Spleen (tissue), 11 donors: ENCODE measurements around the gene FERD3L. TPM values are rescaled to one million over a fixed set of nuclear protein-coding genes. Genes with fewer than 3 reads are reported as not detected.

Source experiments
- DNase-seq: peaks from one replicate; pipeline ENCODE4 v3.0.0-alpha.2; 2020
- H3K27ac ChIP-seq, 8 donors: fragments of 200-600 bp; sonication (generic) in 7 of 8; 1 replicate in 4 of 8; 2 replicates in 4 of 8; pipeline versions ENCODE4 v1.5.0 to v1.8.0; 2016 to 2021; ENCODE audit warnings: inconsistent platforms in 4 of 8, mild to moderate bottlenecking in 4 of 8, moderate library complexity in 1 of 8
- H3K27me3 ChIP-seq, 7 donors: fragments of 200-600 bp; sonication (generic) in 6 of 7; replicated peaks in 1 of 7; 1 replicate in 4 of 7; 2 replicates in 3 of 7; pipeline versions ENCODE4 v1.5.0 to v1.8.0; 2016 to 2021; ENCODE audit warnings: inconsistent platforms in 3 of 7, mild to moderate bottlenecking in 1 of 7
- H3K36me3 ChIP-seq, 6 donors: fragments of 200-600 bp; sonication (generic) in 5 of 6; 1 replicate in 4 of 6; 2 replicates in 2 of 6; pipeline versions ENCODE4 v1.5.0 to v1.8.0; 2016 to 2021; ENCODE audit warnings: inconsistent platforms in 2 of 6
- H3K4me1 ChIP-seq, 6 donors: fragments of 200-600 bp; sonication (generic) in 5 of 6; 1 replicate in 3 of 6; 2 replicates in 3 of 6; pipeline versions ENCODE4 v1.5.0 to v1.8.0; 2016 to 2021; ENCODE audit warnings: inconsistent platforms in 3 of 6
- H3K4me3 ChIP-seq, 8 donors: fragments of 200-600 bp; sonication (generic) in 7 of 8; 1 replicate in 4 of 8; 2 replicates in 4 of 8; pipeline versions ENCODE4 v1.5.0 to v1.8.0; 2016 to 2021; ENCODE audit warnings: inconsistent platforms in 4 of 8, mild to moderate bottlenecking in 4 of 8, moderate library complexity in 2 of 8
- H3K9me3 ChIP-seq, 8 donors: fragments of 200-600 bp; sonication (generic) in 7 of 8; 1 replicate in 4 of 8; 2 replicates in 4 of 8; pipeline versions ENCODE4 v1.5.0 to v1.8.0; 2016 to 2021; ENCODE audit warnings: inconsistent platforms in 4 of 8
- CTCF ChIP-seq, 11 experiments: fragments of 200-600 bp in 7 of 11; fragments of 450-650 bp in 4 of 11; sonication (generic) in 4 of 11; IDR thresholded peaks in 8 of 11; conservative IDR thresholded peaks in 3 of 11; 1 replicate in 7 of 11; 2 replicates in 4 of 11; pipeline versions ENCODE4 v1.4.0 to v1.8.0; 2016 to 2021; ENCODE audit warnings: antibody characterized with exemption in 11 of 11, inconsistent platforms in 4 of 11, mild to moderate bottlenecking in 1 of 11
- POLR2A ChIP-seq, 3 donors: fragments of 450-650 bp; IDR thresholded peaks; one replicate each; pipeline ENCODE4 v1.5.1; 2017; ENCODE audit warnings: antibody characterized with exemption in 3 of 3, mild to moderate bottlenecking in 1 of 3
- POLR2AphosphoS5 ChIP-seq, 3 donors: sonication (generic); formaldehyde crosslinking; IDR thresholded peaks; one replicate each; pipeline ENCODE4 v1.5.1; 2017; ENCODE audit warnings: antibody characterized with exemption in 3 of 3
- WGBS, 5 donors: extraction: QIAGEN DNeasy Blood & Tissue Kit in 3 of 5; methylation state at CpG; one replicate each; pipeline versions ENCODE4 v1.1.5 to v1.1.7; 2013 to 2018; 5-methylcytosine and 5-hydroxymethylcytosine counted together
- intact Hi-C: fragments of 100-400 bp; cut with DNase I; formaldehyde crosslinking; loops from one replicate; pipeline ENCODE4 v1.15.0; 2023; ENCODE audit warnings: low total_unique reads
- polyA plus RNA-seq, 3 donors: library from polyadenylated mRNA; stranded (reverse); fragments of 200-250 nt; gene quantifications; one replicate each; pipeline ENCODE4 v1.2.1, GENCODE V29; 2013
- total RNA-seq, 7 donors: library from RNA; depleted of rRNA in 3 of 7; stranded (reverse); fragments of >200 nt in 3 of 7; fragmentation: NEBNext Ultra II Directional in 4 of 7; extraction: Animal tissue kit (Norgen Biotek cat#: 25700) in 4 of 7; gene quantifications; one replicate each; pipeline versions ENCODE4 v1.1.0 to v1.2.1, GENCODE V29; 2016 to 2021
- donor health status: healthy with polysubstance abuse.
- donor health status: DM: no; HTN: no; CAD: no; lungs with moderate emphysema.
- donor health status: DM: no; HTN: no; CAD: no.
- donor health status: Bipolar disorder and iron deficiency.
- donor health status: healthy.
- donor health status: DM: no; HTN: no; CAD: no.
- donor health status: DM: yes; HTN: yes; CAD: no.

Gene FERD3L
- total and polyA plus RNA-seq, 10 donors = not detected

- Histone ChIP-seq H3K27ac (no peak overlapping the region), H3K36me3 (no peaks in the 10 kb centered on the region), H3K4me1 (peaks cover 6 to 42% (median 31%) of the 10 kb centered on the region in 6 donors), H3K9me3 (no peaks in the 10 kb centered on the region), H3K27me3 (peaks cover 4 to 100% (median 96%) of the 10 kb centered on the region in 7 donors), H3K4me3 (no peak overlapping the region)
- intact Hi-C loops = no loop called here
- no peak for TF ChIP-seq POLR2A (IDR thresholded peaks at IDR 0.05)
- TF ChIP-seq CTCF (IDR thresholded peaks at IDR 0.05 in 8 of 11, conservative IDR thresholded peaks at IDR 0.05 in 3 of 11) = no peak
- no peak for TF ChIP-seq POLR2AphosphoS5 (IDR thresholded peaks at IDR 0.05)
- DNase-seq = no peak
- WGBS, 5 donors = 34 to 42% (median 40%) methylated on average over 3 of the region's 3 CpGs
Observed at GRCh38 chr7:19113855-19114550, 31.2 kb downstream of the FERD3L start.

- peaks cover 4 to 100% (median 94%) of the 10 kb centered on the region in 7 donors for H3K27me3 ChIP-seq
- intact Hi-C loops = no loop called here
- no peak overlapping the region for H3K27ac ChIP-seq
- no peak overlapping the region for H3K4me3 ChIP-seq
- WGBS, 5 donors = 9 to 14% (median 14%) methylated on average over 4 of the region's 4 CpGs
- peaks cover 6 to 33% (median 25%) of the 10 kb centered on the region in 6 donors for H3K4me1 ChIP-seq
- H3K9me3 ChIP-seq = no peaks in the 10 kb centered on the region
- H3K36me3 ChIP-seq = no peaks in the 10 kb centered on the region
- TF ChIP-seq POLR2AphosphoS5 (IDR thresholded peaks at IDR 0.05) = no peak
- TF ChIP-seq CTCF (IDR thresholded peaks at IDR 0.05 in 8 of 11, conservative IDR thresholded peaks at IDR 0.05 in 3 of 11) = no peak
- TF ChIP-seq POLR2A (IDR thresholded peaks at IDR 0.05) = no peak
- no peak for DNase-seq
Observed at GRCh38 chr7:19113002-19113350, 32.2 kb downstream of the FERD3L start.

- Histone ChIP-seq H3K36me3 (no peaks in the 10 kb centered on the region), H3K27ac (no peak overlapping the region), H3K4me1 (peaks cover 6 to 33% (median 24%) of the 10 kb centered on the region in 6 donors), H3K4me3 (peak overlapping the region in 1 of 8 donors; percentile 34), H3K27me3 (peaks cover 4 to 100% (median 94%) of the 10 kb centered on the region in 7 donors), H3K9me3 (no peaks in the 10 kb centered on the region)
- intact Hi-C loops = no loop called here
- TF ChIP-seq CTCF (IDR thresholded peaks at IDR 0.05 in 8 of 11, conservative IDR thresholded peaks at IDR 0.05 in 3 of 11) (peak in 1 of 11 experiments; percentile 7), POLR2A (IDR thresholded peaks at IDR 0.05) (no peak)
- WGBS, 5 donors = 5 to 10% (median 6%) methylated on average over 42 of the region's 42 CpGs
- peak; percentile 54 for DNase-seq
Observed at GRCh38 chr7:19112274-19113001, 32.8 kb downstream of the FERD3L start.
